Peyer's patch (tissue), 4 donors: ENCODE data around the gene CCT6A. TPM values are rescaled to one million over a fixed set of nuclear protein-coding genes. Genes with fewer than 3 reads are reported as not detected.
A peak's percentile ranks its signal among the peaks of the same experiment; 100 is the strongest.
"Not testable (repeated sequence)": the region's sequence is repeated elsewhere in the genome, so short reads cannot be mapped to it uniquely, and the experiment has no call there.

Experiments
- DNase-seq, 3 donors: peaks; one replicate each; pipeline ENCODE4 v3.0.0-alpha.2; 2017 to 2019
- H3K27ac ChIP-seq, 4 donors: fragments of 200-600 bp; sonication (generic); one replicate each; pipeline ENCODE4 v1.5.1; 2016 to 2019
- H3K27me3 ChIP-seq, 2 donors: fragments of 200-600 bp; sonication (generic); one replicate each; pipeline ENCODE4 v1.5.1; 2019
- H3K36me3 ChIP-seq, 3 donors: fragments of 200-600 bp; sonication (generic); one replicate each; pipeline ENCODE4 v1.5.1; 2016 to 2019
- H3K4me1 ChIP-seq, 4 donors: fragments of 200-600 bp; sonication (generic); one replicate each; pipeline ENCODE4 v1.5.1; 2016 to 2019
- H3K4me3 ChIP-seq, 4 donors: fragments of 200-600 bp; sonication (generic); 1 replicate in 3 of 4; 2 replicates in 1 of 4; pipeline ENCODE4 v1.5.1; 2016 to 2019; ENCODE audit warnings: mild to moderate bottlenecking in 1 of 4
- H3K9me3 ChIP-seq, 4 donors: fragments of 200-600 bp; sonication (generic); one replicate each; pipeline ENCODE4 v1.5.1; 2016 to 2019; ENCODE audit warnings: mild to moderate bottlenecking in 1 of 4
- CTCF ChIP-seq, 6 experiments: fragments of 450-650 bp in 4 of 6; fragments of 200-600 bp in 2 of 6; sonication (generic) in 1 of 6; IDR thresholded peaks; one replicate each; pipeline ENCODE4 v1.5.1; 2017 to 2019; ENCODE audit warnings: antibody characterized with exemption in 6 of 6, mild to moderate bottlenecking in 3 of 6, moderate library complexity in 1 of 6
- POLR2A ChIP-seq, 2 donors: fragments of 450-650 bp; IDR thresholded peaks; one replicate each; pipeline ENCODE4 v1.5.1; 2017; ENCODE audit warnings: antibody characterized with exemption in 2 of 2, mild to moderate bottlenecking in 2 of 2, moderate library complexity in 2 of 2
- total RNA-seq, 4 donors: library from RNA; depleted of rRNA; stranded (reverse); fragments of >200 nt; gene quantifications; one replicate each; pipeline ENCODE4 v1.1.0, GENCODE V29; 2016

CCT6A gene
- total RNA-seq, 4 donors from 2014 or later: 61.3 to 150 (median 79.5) TPM

DNA sequence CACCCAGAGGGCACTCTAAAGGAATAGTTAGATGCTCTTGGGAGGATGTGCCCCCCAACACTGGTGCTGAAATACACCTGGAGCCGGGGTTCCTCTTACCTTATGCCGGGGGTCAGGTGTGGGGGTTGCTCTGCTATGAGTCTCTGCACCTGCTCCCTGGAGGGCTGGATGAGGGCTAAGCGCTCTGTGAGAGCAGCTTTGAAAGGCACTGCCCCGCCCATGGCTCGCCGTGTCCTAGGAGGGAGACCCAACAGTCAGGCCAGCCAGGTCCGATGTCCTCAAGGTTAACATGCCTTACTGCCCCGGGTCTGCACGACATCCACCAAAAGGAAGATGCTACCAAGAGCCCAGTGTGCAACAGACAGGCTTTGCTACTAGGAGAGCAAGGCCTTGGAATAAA is 32.1 kb upstream of the CCT6A start:
- H3K4me3 ChIP-seq: no peak overlapping the region
- H3K27me3 ChIP-seq: no peaks in the 10 kb centered on the region
- DNase-seq: no peak
- no peak overlapping the region for H3K27ac ChIP-seq
- H3K4me1 ChIP-seq: no peaks in the 10 kb centered on the region
- no peaks in the 10 kb centered on the region for H3K9me3 ChIP-seq
- H3K36me3 ChIP-seq: no peaks in the 10 kb centered on the region
- TF ChIP-seq CTCF (IDR thresholded peaks at IDR 0.05) (no peak), POLR2A (IDR thresholded peaks at IDR 0.05) (no peak)

DNA sequence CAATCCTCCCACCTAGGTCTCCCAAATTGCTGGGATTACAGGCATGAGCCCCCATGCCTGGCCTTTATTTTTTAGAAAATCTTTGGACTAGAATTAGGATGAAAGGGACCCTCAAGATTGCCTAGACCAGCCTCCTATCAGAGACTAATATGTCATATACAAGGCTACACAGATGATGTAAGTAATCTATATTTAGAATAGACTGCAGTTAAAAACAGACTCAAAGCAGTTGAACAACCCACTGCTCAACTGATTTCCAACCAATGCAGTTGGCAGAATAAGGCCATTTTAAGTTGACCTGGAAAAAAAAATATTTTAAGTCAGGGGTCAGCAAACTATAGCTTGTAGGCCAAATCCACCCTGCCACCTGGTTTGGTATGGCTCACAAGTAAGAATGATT is 28.1 kb upstream of the CCT6A start:
- TF ChIP-seq POLR2A (IDR thresholded peaks at IDR 0.05): no peak
- TF ChIP-seq CTCF (IDR thresholded peaks at IDR 0.05): no peak
- Histone ChIP-seq H3K27ac (no peak overlapping the region), H3K36me3 (no peaks in the 10 kb centered on the region), H3K4me3 (no peak overlapping the region), H3K9me3 (no peaks in the 10 kb centered on the region), H3K27me3 (no peaks in the 10 kb centered on the region), H3K4me1 (peaks cover 0 to 2% (median 0%) of the 10 kb centered on the region in 4 donors)
- DNase-seq: no peak

DNA sequence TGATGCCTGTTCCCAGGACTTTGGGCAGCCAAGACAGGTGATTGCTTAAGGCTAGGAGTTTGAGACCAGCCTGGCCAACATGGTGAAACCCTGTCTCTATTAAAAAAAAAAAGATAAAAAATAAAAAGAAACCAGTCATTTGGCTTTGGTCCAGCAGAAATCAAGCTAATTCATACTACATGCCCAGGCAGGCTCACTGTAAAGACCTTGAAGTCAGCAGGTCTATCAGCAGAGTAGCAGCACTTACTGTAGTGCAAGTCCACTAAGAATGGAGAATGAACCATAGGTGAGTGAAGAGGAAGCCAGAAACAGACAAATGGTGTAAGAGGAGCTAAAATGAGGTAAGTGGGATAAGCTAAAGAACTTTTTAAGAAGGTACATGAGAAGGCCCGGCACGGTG is 25.0 kb upstream of the CCT6A start:
- Histone ChIP-seq H3K4me3 (no peak overlapping the region), H3K9me3 (no peaks in the 10 kb centered on the region), H3K36me3 (no peaks in the 10 kb centered on the region), H3K27me3 (no peaks in the 10 kb centered on the region), H3K27ac (no peak overlapping the region), H3K4me1 (peaks cover 0 to 9% (median 0%) of the 10 kb centered on the region in 4 donors)
- no peak for DNase-seq
- TF ChIP-seq CTCF (IDR thresholded peaks at IDR 0.05) (no peak), POLR2A (IDR thresholded peaks at IDR 0.05) (no peak)

DNA sequence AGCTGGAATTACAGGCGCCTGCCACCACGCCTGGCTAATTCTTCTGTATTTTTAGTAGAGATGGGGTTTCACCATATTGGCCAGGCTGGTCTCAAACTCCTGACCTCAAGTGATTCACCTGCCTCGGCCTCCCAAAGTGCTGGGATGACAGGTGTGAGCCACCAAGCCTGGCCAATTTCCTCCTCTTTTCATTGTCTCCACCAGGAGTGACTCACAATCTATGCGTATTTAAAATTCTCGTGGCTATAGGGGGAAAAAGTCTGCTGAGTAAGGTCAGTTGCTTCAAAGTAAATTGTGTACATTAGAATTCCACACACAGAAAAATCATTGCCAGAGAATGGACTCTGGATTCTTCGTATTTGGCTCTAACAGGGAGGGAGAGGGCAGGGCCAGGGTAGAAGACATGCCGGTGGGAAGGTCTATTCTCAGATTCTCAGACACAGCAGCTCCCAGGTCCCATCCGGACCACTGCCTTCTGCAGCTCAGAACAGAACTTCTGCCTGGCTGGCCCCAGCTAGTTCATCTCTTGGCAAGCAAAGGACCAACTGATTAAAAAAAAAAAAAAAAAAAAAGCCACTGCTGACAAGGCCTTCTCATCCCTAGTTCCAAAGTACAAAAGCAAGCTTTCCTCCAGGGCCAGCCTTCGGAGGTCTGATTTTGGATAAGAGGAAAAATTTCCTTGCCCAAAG is 22.5 kb upstream of the CCT6A start:
- H3K27ac ChIP-seq: peak overlapping the region in 2 of 4 donors; percentile 26 to 59
- no peak for TF ChIP-seq CTCF (IDR thresholded peaks at IDR 0.05)
- no peak for TF ChIP-seq POLR2A (IDR thresholded peaks at IDR 0.05)
- no peaks in the 10 kb centered on the region for H3K9me3 ChIP-seq
- H3K4me1 ChIP-seq: peaks cover 0 to 16% (median 1%) of the 10 kb centered on the region in 4 donors
- no peak for DNase-seq
- H3K27me3 ChIP-seq: no peaks in the 10 kb centered on the region
- H3K36me3 ChIP-seq: no peaks in the 10 kb centered on the region
- no peak overlapping the region for H3K4me3 ChIP-seq

GRCh38 chr7:56030340-56030739 is 21.2 kb upstream of the CCT6A start:
- no peak for TF ChIP-seq POLR2A (IDR thresholded peaks at IDR 0.05)
- peaks cover 0 to 16% (median 2%) of the 10 kb centered on the region in 4 donors for H3K4me1 ChIP-seq
- H3K27me3 ChIP-seq: no peaks in the 10 kb centered on the region
- no peak overlapping the region for H3K4me3 ChIP-seq
- H3K36me3 ChIP-seq: no peaks in the 10 kb centered on the region
- no peak for DNase-seq
- H3K9me3 ChIP-seq: no peaks in the 10 kb centered on the region
- H3K27ac ChIP-seq: no peak overlapping the region

DNA sequence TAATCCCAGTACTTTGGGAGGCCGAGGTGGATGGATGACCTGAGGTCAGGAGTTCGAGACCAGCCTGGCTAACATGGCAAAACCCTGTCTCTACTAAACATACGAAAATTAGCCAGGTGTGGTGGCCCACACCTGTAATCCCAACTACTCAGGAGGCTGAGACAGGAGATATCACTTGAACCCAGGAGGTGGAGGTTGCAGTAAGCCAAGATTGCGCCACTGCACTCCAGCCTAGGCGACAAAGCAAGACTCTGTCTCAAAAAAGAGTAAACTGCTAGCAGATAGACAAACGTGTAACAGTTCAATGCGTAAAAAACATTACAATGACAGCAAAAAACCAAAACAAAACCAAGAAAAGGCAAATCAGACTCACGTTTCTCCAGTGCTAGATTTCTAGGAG is 20.0 kb upstream of the CCT6A start:
- H3K4me3 ChIP-seq, DNase-seq, H3K27me3 ChIP-seq, H3K9me3 ChIP-seq, H3K36me3 ChIP-seq, H3K27ac ChIP-seq: not testable (repeated sequence)
- peaks cover 0 to 16% (median 2%) of the 10 kb centered on the region in 4 donors for H3K4me1 ChIP-seq

DNA sequence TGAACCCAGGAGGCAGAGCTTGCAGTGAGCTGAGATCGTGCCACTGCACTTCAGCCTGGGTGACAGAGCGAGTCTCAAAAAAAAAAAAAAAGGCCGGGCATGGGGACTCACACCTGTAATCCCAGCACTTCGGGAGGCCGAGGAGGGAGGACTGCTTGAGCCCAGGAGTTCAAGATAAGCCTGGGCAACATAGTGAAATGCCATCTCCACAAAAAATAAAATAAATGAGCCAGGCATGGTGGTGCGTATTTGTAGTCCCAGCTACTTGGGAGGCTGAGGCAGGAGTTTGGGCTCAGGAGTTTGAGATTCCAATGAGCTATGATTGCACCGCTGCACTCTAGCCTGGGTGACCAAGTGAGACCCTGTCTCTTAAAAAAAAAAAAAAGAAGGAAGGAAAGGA is 19.0 kb upstream of the CCT6A start:
- peaks cover 0 to 16% (median 2%) of the 10 kb centered on the region in 4 donors for H3K4me1 ChIP-seq
- H3K4me3 ChIP-seq, H3K36me3 ChIP-seq, H3K9me3 ChIP-seq, DNase-seq, H3K27ac ChIP-seq, H3K27me3 ChIP-seq: not testable (repeated sequence)
